HL-60/S4 treated with phorbol 12-myristate 13-acetate at 8.2 ng/mL for 4 days and 3 days (cell line): ENCODE data around the gene FOXD4L3.
"Not testable (repeated sequence)": the region's sequence is repeated elsewhere in the genome, so short reads cannot be mapped to it uniquely, and the experiment has no call there.

Experiments
- in situ Hi-C: fragments of 300-500 bp; cut with MboI; formaldehyde crosslinking; loops from 2 replicates; pipeline ENCODE4 v1.15.0; 2022; ENCODE audit warnings: low sequenced_read_pairs

Gene FOXD4L3

DNA sequence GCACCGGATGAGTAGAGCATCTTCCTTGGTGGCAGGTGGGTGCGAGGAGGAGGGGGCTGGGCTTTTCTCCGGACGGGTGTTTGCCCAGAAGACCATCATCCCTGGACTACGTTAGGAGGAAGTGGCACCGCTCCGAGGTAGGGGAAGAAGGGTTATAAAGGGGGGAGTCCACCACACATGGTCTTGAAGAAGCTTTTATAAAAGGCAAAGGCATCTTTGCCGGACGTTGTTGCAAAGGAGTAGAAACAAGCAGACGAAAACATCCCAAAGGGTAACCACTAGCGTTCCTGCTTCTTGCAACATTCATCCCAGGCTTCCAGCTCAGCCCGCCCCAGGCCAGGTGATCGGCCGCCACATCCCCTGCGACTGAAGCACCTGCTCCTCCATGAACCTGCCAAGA lies at the start of gene FOXD4L3:
TSS of gene FOXD4L3 (plus strand) at position 301 of the 400 bp plus-strand sequence. CDS start at position 386, 85 bp downstream.
- in situ Hi-C loops = not testable (repeated sequence)

GRCh38 chr9:68281041-68281440 lies 21.6 kb upstream of the FOXD4L3 start:
- in situ Hi-C loops = not testable (repeated sequence)

DNA sequence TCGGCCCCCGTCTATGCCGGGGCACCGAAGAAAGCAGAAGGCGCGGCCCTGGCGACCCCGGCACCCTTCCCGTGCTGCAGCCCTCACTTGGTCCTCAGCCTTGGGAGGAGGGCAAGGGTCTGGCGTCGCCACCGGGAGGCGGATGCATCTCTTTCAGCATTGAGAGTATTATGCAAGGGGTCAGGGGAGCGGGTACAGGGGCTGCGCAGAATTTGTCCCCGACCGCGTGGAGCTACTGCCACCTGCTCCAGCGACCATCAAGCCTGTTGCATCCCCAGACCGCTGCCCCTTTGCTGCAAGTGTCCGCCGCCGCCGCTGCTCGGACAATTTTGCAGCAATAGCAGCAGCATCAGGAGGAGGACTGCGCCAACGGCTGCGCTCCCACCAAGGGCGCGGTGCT lies 1.1 kb downstream of the FOXD4L3 start:
- in situ Hi-C loops = not testable (repeated sequence)

DNA sequence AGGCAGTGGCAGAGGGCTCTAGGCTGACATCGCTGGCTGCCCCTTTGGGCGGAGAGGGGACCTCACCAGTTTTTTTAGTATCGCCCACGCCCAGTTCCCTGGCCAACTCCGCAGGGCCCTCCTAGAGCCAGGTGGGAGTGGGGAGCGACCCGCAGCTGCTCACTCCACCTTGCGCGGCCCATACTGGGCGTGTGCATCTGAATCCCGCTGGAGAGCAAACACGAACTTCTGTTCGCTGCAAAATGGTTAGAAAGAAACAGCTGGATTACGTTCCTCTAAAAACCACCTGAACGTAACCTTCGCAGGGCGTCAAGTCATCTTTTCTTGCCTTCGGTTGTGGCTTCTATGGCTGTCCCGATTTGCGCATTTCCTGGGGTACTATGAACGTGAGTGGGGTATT lies 1.5 kb downstream of the FOXD4L3 start:
- in situ Hi-C loops = not testable (repeated sequence)

DNA sequence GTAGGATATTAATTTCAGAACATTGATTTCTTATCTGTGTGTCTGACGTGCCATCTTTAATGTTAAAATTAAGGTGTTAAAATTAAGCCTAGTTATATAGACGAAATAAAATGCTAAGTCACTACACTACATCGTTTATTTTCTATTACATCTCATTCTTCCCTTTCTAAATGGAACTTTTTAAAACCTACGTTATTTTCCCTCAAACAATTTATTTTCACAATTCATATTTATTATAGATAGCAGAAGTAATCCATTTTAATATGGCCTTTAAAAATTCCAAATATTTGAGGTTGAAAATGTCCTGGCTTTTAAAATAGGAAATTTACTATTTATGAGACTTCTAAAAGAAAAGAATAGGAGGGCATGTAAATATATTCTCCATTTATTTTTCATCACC lies 2.1 kb downstream of the FOXD4L3 start:
- in situ Hi-C loops = not testable (repeated sequence)

DNA sequence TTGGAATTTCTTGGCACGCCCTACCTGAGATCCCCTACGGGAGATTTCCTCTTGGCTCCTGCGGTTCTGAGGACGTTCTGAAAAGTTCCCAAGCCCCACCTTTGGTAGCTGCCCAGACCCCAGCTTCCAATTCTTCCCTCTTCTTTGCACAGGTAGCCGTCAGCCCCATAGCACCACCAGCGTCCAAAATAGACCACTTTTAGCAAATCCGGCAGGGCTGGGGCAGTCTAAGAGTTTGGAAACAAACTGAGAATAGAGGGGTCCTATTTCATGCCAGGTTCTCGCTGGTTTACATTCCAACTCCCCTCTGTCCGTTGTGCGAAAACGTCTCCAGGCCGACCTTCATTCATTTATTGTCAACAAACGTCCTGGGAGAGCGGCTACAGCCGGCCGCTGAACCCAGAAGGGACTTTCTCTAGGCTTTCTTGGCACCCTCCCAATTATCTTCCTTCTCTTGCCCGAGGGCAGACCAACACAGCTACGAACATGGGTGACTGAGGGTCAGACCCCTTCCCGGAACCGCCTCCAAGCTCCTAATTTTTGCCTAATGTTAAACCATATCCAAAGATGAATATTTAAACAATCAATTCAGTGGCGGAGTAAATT lies 3.1 kb downstream of the FOXD4L3 start:
- in situ Hi-C loops = not testable (repeated sequence)

DNA sequence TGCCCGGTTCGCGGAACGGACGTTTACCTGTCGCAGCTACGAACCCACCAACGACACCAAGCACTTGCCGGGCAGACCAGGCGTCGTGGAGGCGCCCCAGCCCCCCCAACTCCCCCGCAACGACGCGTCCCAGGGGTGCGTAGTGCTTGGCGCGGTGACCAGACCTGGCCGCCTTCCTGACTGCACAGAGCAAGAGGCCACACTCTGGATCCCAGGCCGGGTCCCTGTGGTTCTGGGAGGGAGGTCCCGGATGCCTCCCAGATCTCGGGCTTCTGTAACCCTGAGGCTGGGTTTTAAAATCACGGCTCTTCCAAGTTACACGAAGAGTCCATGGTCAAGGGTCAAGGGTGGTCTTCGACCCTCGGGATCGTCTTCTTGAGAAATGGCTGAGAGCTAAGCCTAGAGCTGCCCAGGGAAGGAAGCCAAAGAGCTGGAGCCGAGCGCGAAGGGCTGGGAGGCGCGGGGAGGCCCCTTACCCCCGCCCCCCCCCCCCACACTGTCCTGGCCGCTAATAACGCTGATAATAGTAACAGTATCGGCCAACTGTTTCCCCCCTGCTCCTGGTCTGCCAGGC lies 3.8 kb downstream of the FOXD4L3 start:
- in situ Hi-C loops = not testable (repeated sequence)

GRCh38 chr9:68307127-68307526 lies 4.5 kb downstream of the FOXD4L3 start:
- in situ Hi-C loops = not testable (repeated sequence)

DNA sequence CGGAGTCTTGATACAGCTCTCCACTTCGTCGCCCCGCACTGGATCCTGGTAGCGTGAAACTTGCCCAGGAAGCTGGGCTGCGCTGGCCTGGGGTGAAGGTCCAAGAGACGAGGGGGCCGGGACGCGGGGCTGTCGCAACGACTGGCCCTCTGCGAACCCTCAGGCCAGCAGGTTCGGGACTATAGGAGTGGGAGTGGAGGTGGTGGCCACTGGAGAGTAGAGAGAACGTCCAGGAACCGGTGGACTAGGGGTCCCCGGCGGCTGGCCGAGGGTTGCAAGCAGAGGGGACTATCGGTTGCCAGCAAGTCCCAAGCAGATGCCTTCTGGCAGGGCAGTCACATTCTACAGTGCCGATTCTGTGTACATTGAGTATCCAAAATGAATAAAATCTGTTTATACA lies 5.0 kb downstream of the FOXD4L3 start:
- in situ Hi-C loops = not testable (repeated sequence)

DNA sequence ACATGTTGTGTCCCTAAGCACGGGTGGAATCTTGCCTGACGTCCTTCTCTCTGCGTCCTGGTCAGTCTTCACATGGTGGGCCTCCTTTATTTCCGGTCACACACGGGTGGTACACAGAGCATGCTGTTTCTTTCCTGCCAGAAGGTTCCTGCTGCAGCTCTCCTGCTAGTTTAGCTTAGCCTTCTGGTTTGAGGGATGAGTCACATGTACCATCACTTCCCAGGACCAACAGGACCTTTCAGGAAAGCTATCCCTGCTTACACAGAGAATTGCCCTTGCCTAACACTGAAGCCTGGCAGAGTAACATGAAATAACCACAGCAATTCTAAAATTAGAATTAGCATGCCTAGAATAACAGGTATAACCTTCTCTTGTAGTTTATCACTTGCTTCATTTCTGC lies 8.5 kb downstream of the FOXD4L3 start:
- in situ Hi-C loops = not testable (repeated sequence)

GRCh38 chr9:68318209-68318608 lies 15.5 kb downstream of the FOXD4L3 start:
- in situ Hi-C loops = not testable (repeated sequence)

- in situ Hi-C loops = not testable (repeated sequence)
Observed at GRCh38 chr9:68323749-68324148, 21.1 kb downstream of the FOXD4L3 start.

DNA sequence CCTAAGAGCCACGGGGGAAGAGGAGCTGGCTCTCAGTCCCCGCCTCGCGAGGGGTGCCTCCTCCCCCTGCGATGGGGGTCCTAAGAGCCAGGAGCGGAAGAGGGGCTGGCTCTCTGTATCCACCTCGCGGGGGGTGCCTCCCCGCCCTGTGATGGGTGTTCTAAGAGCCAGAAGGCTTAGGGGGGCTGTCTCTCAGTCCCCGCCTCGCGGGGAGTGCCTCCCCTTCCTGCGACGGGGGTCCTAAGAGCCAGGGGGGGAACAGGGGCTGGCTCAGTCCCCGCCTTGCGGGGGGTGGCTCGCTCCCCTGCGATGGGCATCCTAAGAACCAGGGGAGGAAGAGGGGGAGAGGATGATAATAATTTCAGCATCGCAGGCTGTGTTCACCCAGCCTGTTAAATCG lies 21.9 kb downstream of the FOXD4L3 start:
- in situ Hi-C loops = not testable (repeated sequence)

- in situ Hi-C loops = not testable (repeated sequence)
Observed at GRCh38 chr9:68329106-68329505, 26.4 kb downstream of the FOXD4L3 start.

- in situ Hi-C loops = not testable (repeated sequence)
Observed at GRCh38 chr9:68330531-68331173, 28.0 kb downstream of the FOXD4L3 start.

DNA sequence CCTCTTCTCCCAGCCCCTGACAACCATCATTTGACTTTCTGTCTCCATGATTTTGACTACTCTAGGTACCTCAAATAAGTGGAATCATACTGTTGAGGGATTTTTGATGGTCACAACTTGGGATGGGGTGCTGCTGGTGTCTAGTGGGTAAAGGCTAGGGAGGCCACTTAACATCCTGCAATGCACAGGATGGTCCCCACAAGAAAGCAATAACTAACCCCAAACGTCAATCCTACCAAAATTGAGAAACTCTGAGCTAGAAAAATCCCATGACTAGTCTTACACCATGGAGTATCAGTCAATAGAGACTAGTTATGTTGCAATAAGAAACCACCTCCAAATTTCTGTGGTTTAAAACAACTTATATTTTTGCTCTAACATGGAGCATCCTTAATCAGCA lies 29.5 kb downstream of the FOXD4L3 start:
- in situ Hi-C loops = not testable (repeated sequence)

GRCh38 chr9:68335935-68336334 lies 33.3 kb downstream of the FOXD4L3 start:
- in situ Hi-C loops = not testable (repeated sequence)

DNA sequence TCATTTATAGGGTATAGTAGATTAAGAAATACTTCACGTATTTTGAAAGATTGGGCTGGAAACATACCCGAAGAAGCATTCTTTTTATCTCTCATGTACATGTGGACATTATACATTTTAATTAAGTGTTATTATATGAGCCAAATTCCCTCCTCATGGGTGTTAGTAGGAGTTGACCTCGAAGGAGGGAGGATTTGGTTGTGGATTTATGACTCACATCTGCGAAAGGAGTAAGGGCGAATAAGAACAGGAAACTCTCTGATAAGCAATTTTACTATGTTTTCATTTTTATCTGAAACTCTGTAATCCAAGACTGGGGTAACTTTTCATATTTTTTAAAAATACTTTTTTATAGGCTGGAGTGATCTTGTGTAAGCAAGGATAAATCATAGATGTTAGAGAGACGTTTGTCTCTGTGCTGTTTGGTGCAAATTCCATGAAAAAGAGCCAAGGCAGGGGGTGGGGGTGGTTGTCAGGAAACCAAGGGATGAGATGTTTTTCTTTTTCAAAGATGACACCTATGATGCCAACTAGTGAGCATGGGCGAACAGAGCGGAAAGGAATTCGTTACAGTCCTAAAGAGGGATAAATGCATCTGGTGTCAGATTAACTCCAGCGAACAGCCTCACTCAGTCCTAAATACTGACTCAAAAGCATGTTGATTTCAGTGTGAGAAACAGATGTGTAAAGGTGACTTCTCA lies 34.1 kb downstream of the FOXD4L3 start:
- in situ Hi-C loops = not testable (repeated sequence)

DNA sequence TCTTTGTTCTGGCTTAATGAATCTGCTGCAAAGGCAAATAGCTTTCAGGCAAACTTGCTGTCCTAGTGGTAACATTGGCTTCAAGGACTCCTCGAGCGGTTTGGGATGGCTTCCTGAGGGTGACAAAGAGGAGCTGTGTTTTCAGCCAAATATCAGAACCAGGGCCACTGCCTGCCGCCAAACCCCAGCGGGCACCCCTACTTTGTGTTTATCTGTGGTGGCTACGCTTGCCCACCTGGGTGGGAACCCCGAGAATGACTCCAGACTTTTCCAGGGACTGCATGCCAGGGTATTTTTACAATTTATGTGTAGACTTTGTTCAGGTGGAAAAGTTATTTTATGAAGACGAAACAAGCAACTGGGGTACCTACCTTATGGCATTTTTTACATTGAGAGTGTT lies 35.3 kb downstream of the FOXD4L3 start:
- in situ Hi-C loops = not testable (repeated sequence)

DNA sequence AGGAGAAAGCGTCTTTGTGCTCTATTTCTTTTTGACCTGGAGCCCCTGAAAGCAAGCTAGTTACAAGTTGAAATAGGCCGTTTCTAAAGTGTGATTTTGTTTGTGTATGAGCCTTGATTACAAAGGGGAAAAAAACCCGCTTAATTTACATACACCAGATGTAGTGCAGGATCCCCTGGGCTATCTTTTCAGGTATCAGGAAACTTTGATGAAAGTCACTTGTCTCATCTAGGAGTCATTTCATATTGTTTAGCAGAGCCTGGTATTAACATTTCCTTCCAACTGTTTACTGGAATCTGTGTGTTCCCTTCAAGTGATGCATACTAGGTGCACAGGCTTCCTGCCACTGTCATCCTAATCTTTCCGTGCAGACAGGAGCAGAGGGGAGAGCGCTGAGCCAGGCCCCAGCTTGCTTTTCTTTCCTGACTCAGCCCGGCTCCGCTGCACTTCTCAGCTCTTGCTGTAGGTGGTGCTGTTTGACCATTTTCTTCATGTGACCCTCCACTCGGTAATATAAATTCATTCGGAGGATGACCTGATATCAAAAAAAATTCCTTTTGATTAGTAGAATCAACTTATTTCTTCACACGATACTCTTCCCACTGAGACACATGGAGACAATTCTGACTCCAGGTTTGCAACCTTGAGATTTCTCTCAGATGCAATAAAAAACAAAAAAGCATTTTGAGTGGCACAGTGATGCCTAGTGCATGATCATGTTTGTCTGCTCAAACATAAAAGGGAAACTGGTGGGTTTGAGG lies 39.8 kb downstream of the FOXD4L3 start:
- in situ Hi-C loops = not testable (repeated sequence)

- in situ Hi-C loops = not testable (repeated sequence)
Observed at GRCh38 chr9:68343242-68343641, 40.6 kb downstream of the FOXD4L3 start.
